Middle frontal gyrus (tissue), 1 donor: ENCODE data around the gene HOXB1.
"Not testable (repeated sequence)": the region's sequence is repeated elsewhere in the genome, so short reads cannot be mapped to it uniquely, and the experiment has no call there.

Experiments
- DNase-seq: peaks from one replicate; pipeline ENCODE4 v3.0.0-alpha.2; 2015; ENCODE audit warnings: low spot score; ENCODE audit errors: extremely low spot score

Gene HOXB1

DNA sequence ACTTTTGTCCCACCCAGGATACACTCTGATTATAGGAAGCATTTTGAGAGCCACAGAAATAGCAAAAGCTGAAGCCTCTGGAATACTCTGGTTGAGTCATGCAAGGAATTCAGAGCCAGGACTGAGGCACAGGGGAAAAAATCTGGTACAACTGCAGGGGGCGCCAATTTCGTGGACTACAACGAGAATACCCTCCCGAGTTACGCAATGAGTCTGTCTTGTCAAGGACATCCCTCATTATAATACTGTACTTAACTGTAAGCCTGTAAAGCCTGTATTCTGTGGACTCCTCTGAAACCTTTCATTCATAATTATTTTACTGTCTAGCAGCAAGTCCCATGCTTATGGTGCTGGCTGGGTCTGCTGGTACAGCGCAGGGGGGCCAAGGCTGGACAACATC is 7.8 kb downstream of the HOXB1 start:
- no peak for DNase-seq

GRCh38 chr17:48522031-48522653 is 8.7 kb downstream of the HOXB1 start:
- DNase-seq: no peak

GRCh38 chr17:48520631-48521079 is 10.2 kb downstream of the HOXB1 start:
- DNase-seq: no peak

GRCh38 chr17:48519427-48519826 is 11.4 kb downstream of the HOXB1 start:
- DNase-seq: no peak

GRCh38 chr17:48517478-48517877 is 13.3 kb downstream of the HOXB1 start:
- DNase-seq: no peak

- no peak for DNase-seq
Measured at GRCh38 chr17:48515925-48516900, 14.6 kb downstream of the HOXB1 start.

DNA sequence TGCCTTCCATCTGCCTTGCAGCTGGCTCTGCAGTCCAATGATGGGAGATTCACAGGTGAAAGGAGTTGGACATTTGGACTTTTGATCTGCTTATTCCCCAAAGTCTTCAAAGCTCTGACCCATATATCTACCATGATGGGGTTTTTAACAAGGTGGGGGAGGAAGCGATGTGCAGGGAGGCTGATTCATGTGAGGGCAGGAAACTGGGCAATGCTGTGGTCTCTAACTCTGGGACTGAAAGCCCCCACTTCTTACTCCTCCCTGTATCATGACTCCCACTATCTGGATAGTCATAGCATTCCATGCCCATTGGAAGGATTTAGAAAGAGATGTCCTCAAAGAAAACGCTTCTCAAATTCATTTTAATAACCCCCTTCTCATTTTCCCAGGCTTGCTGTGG is 16.3 kb downstream of the HOXB1 start:
- no peak for DNase-seq

- DNase-seq: no peak
Measured at GRCh38 chr17:48513666-48514455, 16.9 kb downstream of the HOXB1 start.

GRCh38 chr17:48513097-48513496 is 17.7 kb downstream of the HOXB1 start:
- DNase-seq: no peak

- no peak for DNase-seq
Measured at GRCh38 chr17:48510761-48511604, 19.8 kb downstream of the HOXB1 start.

DNA sequence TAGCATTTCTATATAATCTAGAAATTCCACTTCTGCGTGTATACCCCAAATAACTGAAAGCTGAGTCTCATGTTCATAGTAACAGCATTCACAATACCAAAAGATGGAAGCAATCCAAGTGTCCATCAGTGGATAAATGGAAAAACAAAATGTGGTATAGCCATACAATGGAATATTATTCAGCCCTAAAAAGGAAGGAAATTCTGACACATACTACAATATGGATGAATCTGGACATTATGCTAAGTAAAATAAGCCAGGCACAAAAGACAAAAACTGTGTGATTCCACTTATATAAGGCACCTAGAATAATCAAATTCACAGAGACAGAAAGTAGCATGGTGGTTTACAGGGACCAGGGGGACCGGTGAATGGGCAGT is 20.4 kb downstream of the HOXB1 start:
- no peak for DNase-seq

GRCh38 chr17:48509708-48510107 is 21.1 kb downstream of the HOXB1 start:
- not testable (repeated sequence) for DNase-seq

- DNase-seq: no peak
Measured at GRCh38 chr17:48506246-48506645, 24.6 kb downstream of the HOXB1 start.

GRCh38 chr17:48505788-48506187 is 25.0 kb downstream of the HOXB1 start:
- DNase-seq: no peak

DNA sequence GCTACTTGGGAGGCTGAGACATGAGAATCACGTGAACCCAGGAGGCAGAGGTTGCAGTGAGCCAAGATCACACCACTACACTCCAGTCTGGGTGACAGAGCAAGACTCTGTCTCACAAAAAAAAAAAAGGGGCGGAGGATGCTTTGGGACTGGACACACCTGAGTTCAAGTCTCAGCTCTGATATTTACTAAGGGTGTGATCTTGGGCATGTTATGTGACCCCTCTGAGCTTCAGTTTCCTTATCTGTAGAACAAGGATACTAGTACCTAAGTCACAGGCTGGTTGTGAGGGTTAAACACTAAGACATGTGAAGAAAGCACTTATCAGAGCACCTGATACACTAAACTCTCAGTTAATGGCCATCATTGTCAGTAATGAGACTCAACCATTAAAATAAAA is 25.9 kb downstream of the HOXB1 start:
- no peak for DNase-seq

- DNase-seq: no peak
Measured at GRCh38 chr17:48503747-48504146, 27.1 kb downstream of the HOXB1 start.

- no peak for DNase-seq
Measured at GRCh38 chr17:48502901-48503300, 27.9 kb downstream of the HOXB1 start.

DNA sequence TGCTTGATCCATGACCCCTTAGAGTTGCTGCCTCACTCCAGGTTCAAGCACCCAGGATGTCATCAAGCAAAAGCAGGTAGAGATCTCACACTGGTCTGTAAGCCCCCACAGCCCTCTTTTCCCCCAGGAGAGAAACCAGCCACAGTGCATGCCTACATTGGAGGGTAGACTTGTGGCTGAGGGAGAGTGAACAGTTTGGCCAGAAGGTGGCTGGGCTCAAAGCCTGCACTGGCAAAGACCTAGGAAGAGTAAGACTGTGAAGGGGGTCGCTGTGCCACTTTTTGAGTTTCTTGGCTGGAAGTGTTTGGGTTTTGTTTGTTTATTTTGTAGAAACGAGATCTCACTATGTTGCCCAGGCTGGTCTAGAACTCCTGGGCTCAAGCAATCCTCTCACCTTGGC is 28.5 kb downstream of the HOXB1 start:
- DNase-seq: no peak

- DNase-seq: no peak
Measured at GRCh38 chr17:48500435-48501426, 30.1 kb downstream of the HOXB1 start.
